Endodermal cell (in vitro differentiated cells): Measurements from ENCODE around the gene TYRO3. TPM values are rescaled to one million over a fixed set of nuclear protein-coding genes. Genes with fewer than 3 reads are reported as not detected.

Experiments used
- DNase-seq: peaks from one replicate; pipeline ENCODE4 v3.0.0-alpha.2; 2017
- H3K27ac ChIP-seq: 2 replicates; pipeline ENCODE4 v1.5.1; 2013; ENCODE audit warnings: mild to moderate bottlenecking, low read depth, low read length, moderate library complexity
- H3K27me3 ChIP-seq: 2 replicates; pipeline ENCODE4 v1.6.1; 2013; ENCODE audit warnings: mild to moderate bottlenecking, low read length, moderate library complexity; ENCODE audit not compliant: insufficient read depth, control insufficient read depth, poor library complexity, severe bottlenecking
- H3K36me3 ChIP-seq: 2 replicates; pipeline ENCODE4 v1.7.0; 2013; ENCODE audit warnings: mild to moderate bottlenecking, low read length, moderate library complexity; ENCODE audit not compliant: control insufficient read depth, insufficient read depth
- H3K4me1 ChIP-seq: one replicate; pipeline ENCODE4 v1.7.0; 2013; ENCODE audit warnings: low read length; ENCODE audit not compliant: control insufficient read depth, insufficient read depth
- H3K4me3 ChIP-seq: 2 replicates; pipeline ENCODE4 v1.5.1; 2013; ENCODE audit warnings: mild to moderate bottlenecking, low read length, moderate library complexity
- H3K9ac ChIP-seq: 2 replicates; pipeline ENCODE4 v1.6.1; 2013; ENCODE audit warnings: mild to moderate bottlenecking, low read length, moderate library complexity; ENCODE audit not compliant: poor library complexity, severe bottlenecking; ENCODE audit errors: extremely low read depth
- H3K9me3 ChIP-seq: 2 replicates; pipeline ENCODE4 v1.6.1; 2013; ENCODE audit warnings: mild to moderate bottlenecking, low read length, moderate library complexity; ENCODE audit not compliant: control insufficient read depth
- H3K27ac Mint-ChIP-seq: 2 replicates; pipeline ENCODE4 v1.8.0; 2020; ENCODE audit warnings: mixed read lengths
- H3K27me3 Mint-ChIP-seq: 2 replicates; pipeline ENCODE4 v1.8.0; 2021; ENCODE audit warnings: mild to moderate bottlenecking, mixed read lengths; ENCODE audit not compliant: insufficient read depth
- H3K36me3 Mint-ChIP-seq: 2 replicates; pipeline ENCODE4 v1.8.0; 2020; ENCODE audit warnings: low read depth, mixed read lengths
- H3K4me1 Mint-ChIP-seq: 2 replicates; pipeline ENCODE4 v1.8.0; 2020; ENCODE audit warnings: mixed read lengths
- H3K4me3 Mint-ChIP-seq: 2 replicates; pipeline ENCODE4 v1.8.0; 2020; ENCODE audit warnings: mild to moderate bottlenecking, moderate library complexity, mixed read lengths
- H3K9me3 Mint-ChIP-seq: 2 replicates; pipeline ENCODE4 v1.8.0; 2020; ENCODE audit warnings: mild to moderate bottlenecking, mixed read lengths
- WGBS, 2 experiments: methylation state at CpG; one replicate each; pipeline versions ENCODE4 v1.1.5 to v1.1.7; 2013; ENCODE audit warnings: missing lambda C conversion rate in 2 of 2, mixed read lengths in 1 of 2; ENCODE audit not compliant: insufficient coverage in 1 of 2, insufficient read length in 1 of 2; 5-methylcytosine and 5-hydroxymethylcytosine counted together
- total RNA-seq, 2 donors: library from RNA; stranded (reverse); fragmentation: NEBNext Ultra II Directional in 1 of 2; extraction: Animal tissue kit (Norgen Biotek cat#: 25700) in 1 of 2; gene quantifications; 2 replicates in 1 of 2; 3 replicates in 1 of 2; pipeline ENCODE4 v1.2.1, GENCODE V29; 2021
- TF ChIP-seq, protein P1 (sequence below): fragments of 200-600 bp; sonication (generic); conservative IDR thresholded peaks from 2 replicates; pipeline ENCODE4 v1.5.0; 2021; ENCODE audit warnings: antibody characterized with exemption, mild to moderate bottlenecking

TYRO3 gene
- total RNA-seq, 2 donors from 2014 or later, result 293 to 311 TPM

GRCh38 chr15:41562784-41563198, 3.8 kb downstream of the TYRO3 start:
- H3K27ac ChIP-seq, result no peak overlapping the region
- no peaks in the 10 kb centered on the region for H3K9me3 Mint-ChIP-seq
- TF ChIP-seq, protein P1, sequence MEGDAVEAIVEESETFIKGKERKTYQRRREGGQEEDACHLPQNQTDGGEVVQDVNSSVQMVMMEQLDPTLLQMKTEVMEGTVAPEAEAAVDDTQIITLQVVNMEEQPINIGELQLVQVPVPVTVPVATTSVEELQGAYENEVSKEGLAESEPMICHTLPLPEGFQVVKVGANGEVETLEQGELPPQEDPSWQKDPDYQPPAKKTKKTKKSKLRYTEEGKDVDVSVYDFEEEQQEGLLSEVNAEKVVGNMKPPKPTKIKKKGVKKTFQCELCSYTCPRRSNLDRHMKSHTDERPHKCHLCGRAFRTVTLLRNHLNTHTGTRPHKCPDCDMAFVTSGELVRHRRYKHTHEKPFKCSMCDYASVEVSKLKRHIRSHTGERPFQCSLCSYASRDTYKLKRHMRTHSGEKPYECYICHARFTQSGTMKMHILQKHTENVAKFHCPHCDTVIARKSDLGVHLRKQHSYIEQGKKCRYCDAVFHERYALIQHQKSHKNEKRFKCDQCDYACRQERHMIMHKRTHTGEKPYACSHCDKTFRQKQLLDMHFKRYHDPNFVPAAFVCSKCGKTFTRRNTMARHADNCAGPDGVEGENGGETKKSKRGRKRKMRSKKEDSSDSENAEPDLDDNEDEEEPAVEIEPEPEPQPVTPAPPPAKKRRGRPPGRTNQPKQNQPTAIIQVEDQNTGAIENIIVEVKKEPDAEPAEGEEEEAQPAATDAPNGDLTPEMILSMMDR, result no peak
- H3K27me3 ChIP-seq, result no peaks in the 10 kb centered on the region
- peak overlapping the region; percentile 93 for H3K4me3 Mint-ChIP-seq
- H3K9me3 ChIP-seq, result no peaks in the 10 kb centered on the region
- H3K9ac ChIP-seq, result no peak overlapping the region
- H3K4me1 Mint-ChIP-seq, result peaks cover 77% of the 10 kb centered on the region
- WGBS, 2 experiments, result 37 to 88% methylated on average over 2 to 4 of the region's 4 CpGs
- H3K27ac Mint-ChIP-seq, result peak overlapping the region; percentile 90
- peak; percentile 58 for DNase-seq
- peaks cover 48% of the 10 kb centered on the region for H3K36me3 Mint-ChIP-seq
- H3K36me3 ChIP-seq, result peaks cover 56% of the 10 kb centered on the region
- H3K4me3 ChIP-seq, result peak overlapping the region; percentile 69
- H3K27me3 Mint-ChIP-seq, result no peaks in the 10 kb centered on the region
- H3K4me1 ChIP-seq, result peaks cover 47% of the 10 kb centered on the region

GRCh38 chr15:41564286-41564959, 5.4 kb downstream of the TYRO3 start:
- Histone ChIP-seq H3K4me3 (no peak overlapping the region), H3K9ac (no peak overlapping the region), H3K27me3 (no peaks in the 10 kb centered on the region), H3K27ac (peak overlapping the region; percentile 71), H3K9me3 (no peaks in the 10 kb centered on the region), H3K36me3 (peaks cover 65% of the 10 kb centered on the region), H3K4me1 (peaks cover 53% of the 10 kb centered on the region)
- peak; percentile 84 for DNase-seq
- Mint-ChIP-seq H3K27me3 (no peaks in the 10 kb centered on the region), H3K9me3 (no peaks in the 10 kb centered on the region), H3K4me1 (peaks cover 84% of the 10 kb centered on the region), H3K4me3 (peak overlapping the region; percentile 33), H3K36me3 (peaks cover 58% of the 10 kb centered on the region), H3K27ac (peak overlapping the region; percentile 90)
- TF ChIP-seq, protein P1, result peak; percentile 12
- 45 to 82% methylated on average over 2 to 7 of the region's 7 CpGs for WGBS, 2 experiments

DNA sequence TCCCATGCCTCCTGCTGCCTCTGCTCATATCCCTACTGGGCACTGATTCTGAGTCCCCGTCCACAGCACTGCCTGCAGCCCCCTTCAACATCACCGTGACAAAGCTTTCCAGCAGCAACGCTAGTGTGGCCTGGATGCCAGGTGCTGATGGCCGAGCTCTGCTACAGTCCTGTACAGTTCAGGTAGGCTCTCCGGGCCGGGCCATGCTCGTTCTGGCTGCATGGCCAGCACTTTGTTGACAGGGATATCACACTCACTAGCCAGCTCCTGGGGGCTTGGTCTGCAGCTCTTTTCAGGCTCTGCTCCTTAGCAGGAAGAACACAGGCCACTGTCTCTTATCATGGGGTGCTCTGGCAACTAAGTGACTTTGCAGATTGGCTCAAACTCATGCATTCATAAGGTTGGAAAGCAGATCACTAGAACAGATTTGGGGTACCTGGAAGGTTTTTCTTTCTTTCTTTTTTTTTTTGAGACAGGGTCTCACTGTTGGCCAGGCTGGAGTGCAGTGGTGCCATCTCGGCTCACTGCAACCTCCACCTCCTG, 6.0 kb downstream of the TYRO3 start:
- H3K9ac ChIP-seq, result no peak overlapping the region
- no peak overlapping the region for H3K4me3 ChIP-seq
- TF ChIP-seq, protein P1, result no peak
- Mint-ChIP-seq H3K27ac (peak overlapping the region; percentile 87), H3K9me3 (no peaks in the 10 kb centered on the region), H3K4me3 (no peak overlapping the region), H3K27me3 (no peaks in the 10 kb centered on the region), H3K4me1 (peaks cover 86% of the 10 kb centered on the region), H3K36me3 (peaks cover 64% of the 10 kb centered on the region)
- 81 to 84% methylated on average over 7 to 8 of the region's 8 CpGs for WGBS, 2 experiments
- peak overlapping the region; percentile 71 for H3K27ac ChIP-seq
- no peaks in the 10 kb centered on the region for H3K9me3 ChIP-seq
- no peaks in the 10 kb centered on the region for H3K27me3 ChIP-seq
- peaks cover 53% of the 10 kb centered on the region for H3K4me1 ChIP-seq
- peaks cover 71% of the 10 kb centered on the region for H3K36me3 ChIP-seq
- DNase-seq, result no peak
